ENCODE measurements around the gene SPINK6. TPM values are rescaled to one million over a fixed set of nuclear protein-coding genes. Genes with fewer than 3 reads are reported as not detected.

The SPINK6 gene
- total RNA-seq, 1 experiment from 2014 or later, result 0.59 TPM

GRCh38 chr5:148214665-148215185 lies 11.9 kb downstream of the SPINK6 start:
- DNase-seq (ENCODE audit: extremely low read depth, low read depth), result no peak

GRCh38 chr5:148221508-148221907 lies 18.7 kb downstream of the SPINK6 start:
- DNase-seq (ENCODE audit: extremely low read depth, low read depth), result no peak

DNA sequence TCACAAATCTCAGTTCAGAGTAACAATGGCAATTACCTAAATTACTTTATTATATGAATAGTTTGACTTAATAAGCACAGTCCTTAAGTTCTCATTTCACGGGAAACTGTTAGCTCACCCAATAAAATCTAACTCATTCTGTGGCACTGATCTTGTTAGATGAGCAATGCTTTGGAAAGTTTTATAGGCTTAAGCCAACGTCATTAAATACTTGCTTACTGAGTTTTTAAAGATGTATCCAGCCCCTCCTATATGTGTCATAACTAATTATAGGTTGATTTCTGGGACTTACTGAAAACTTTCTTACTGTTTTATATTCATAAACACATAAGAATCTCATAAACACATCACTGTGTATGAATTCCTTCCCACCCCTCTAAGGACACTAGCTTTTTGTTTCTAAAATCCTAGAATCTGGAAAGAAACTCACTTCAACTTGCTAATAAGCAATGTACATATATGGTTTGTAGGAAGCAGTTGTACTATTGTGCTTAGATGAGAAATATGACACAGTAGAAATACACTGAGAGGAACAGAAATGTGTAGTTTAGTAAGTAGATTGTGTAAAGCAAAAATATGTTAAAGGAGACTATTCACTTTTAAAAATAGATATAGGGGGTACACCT lies 21.4 kb downstream of the SPINK6 start:
- DNase-seq (ENCODE audit: extremely low read depth, low read depth), result peak; percentile 55

- DNase-seq (ENCODE audit: extremely low read depth, low read depth), result no peak
Measured at GRCh38 chr5:148228392-148228984, 25.6 kb downstream of the SPINK6 start.

GRCh38 chr5:148229840-148230239 lies 27.0 kb downstream of the SPINK6 start:
- DNase-seq (ENCODE audit: extremely low read depth, low read depth), result no peak

DNA sequence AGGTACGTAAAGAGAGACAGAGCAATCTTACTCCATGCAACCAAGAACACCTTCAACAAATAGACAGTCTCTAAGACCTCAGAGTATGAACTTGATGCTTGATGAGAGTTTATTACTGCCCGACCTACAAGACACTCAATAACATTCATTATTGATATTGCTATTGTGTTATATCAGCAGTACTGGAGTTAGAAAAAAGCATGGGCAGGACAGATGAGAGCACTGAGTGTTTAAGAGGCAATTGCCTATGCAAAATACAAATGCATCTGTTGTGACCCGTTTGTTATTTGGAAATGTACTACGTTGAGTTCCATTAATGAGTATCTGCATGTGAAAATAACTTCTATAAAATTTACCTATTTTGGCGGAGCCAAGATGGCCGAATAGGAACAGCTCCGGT lies 27.4 kb downstream of the SPINK6 start:
- no peak for DNase-seq (ENCODE audit: extremely low read depth, low read depth)

DNA sequence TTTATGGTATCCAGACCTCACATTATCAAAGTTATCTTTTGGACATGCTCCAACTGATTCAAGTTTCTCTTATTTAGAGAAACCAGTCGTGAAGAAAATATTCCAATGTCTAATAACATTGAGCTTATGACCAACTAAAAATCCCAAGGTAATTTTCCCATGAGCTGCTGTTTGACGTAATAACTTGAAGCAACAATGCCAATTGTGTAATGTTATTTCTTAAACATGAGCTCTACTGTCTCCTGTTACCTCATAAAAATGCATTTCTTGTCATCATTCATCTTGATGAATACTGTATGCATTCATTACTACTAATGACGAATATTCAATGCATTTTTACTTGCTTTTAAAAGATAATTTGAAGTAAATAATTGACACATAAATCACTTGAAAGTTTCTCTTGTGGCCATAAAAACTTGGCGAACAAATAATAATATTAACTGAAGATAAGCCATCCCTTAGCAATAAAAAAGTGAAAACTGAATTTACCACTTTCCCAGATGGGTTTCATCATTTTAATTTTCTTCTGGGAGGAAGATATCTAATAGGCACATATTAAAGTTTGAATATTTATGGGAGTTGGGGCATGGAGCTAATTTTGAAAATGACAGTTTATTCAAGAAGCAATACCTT lies 35.1 kb downstream of the SPINK6 start:
- no peak for DNase-seq (ENCODE audit: extremely low read depth, low read depth)

GRCh38 chr5:148238418-148238794 lies 35.6 kb downstream of the SPINK6 start, which contains the start of gene MARCOL:
TSS of gene MARCOL (plus strand) at chr5:148238525. CDS start at chr5:148238598, 73 bp downstream.
- no peak for DNase-seq (ENCODE audit: extremely low read depth, low read depth)

GRCh38 chr5:148248894-148249293 lies 46.1 kb downstream of the SPINK6 start:
- DNase-seq (ENCODE audit: extremely low read depth, low read depth), result no peak

- DNase-seq (ENCODE audit: extremely low read depth, low read depth), result no peak
Measured at GRCh38 chr5:148255456-148255855, 52.6 kb downstream of the SPINK6 start.

- DNase-seq (ENCODE audit: extremely low read depth, low read depth), result no peak
Measured at GRCh38 chr5:148259288-148259687, 56.4 kb downstream of the SPINK6 start.

DNA sequence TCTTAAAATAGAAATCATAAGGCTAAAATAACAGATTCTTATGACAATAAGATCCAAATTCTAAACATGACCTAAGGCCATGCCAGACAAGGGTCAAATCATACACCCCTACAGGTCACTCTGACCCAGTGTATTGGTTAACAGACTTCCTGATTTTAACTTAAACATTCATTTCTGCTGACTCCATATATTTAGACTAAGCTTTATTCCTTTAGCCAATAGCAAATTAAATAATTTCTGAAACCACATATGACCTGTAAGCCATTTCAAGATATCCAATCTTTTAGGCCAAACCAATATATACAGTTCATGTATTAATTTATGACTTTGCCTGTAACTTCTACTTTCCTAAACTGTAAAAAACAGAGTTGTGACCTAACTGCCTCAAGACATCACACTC lies 58.4 kb downstream of the SPINK6 start:
- no peak for DNase-seq (ENCODE audit: extremely low read depth, low read depth)

Small RNA genes within 50 kb of the gene (small RNA-seq; reads per million reads assigned to genes)
- gene HMGN1P16, result 0 reads per million in 2 experiments

Other genes with a start within 250 kb of the SPINK6 start
- not detected in 2 replicates for gene SPINK5, start 139.1 kb upstream of the SPINK6 start, total RNA-seq (2014; rRNA removed; shearing (Covaris generic))
- not detected in 2 replicates for gene SPINK14, start 34.5 kb upstream of the SPINK6 start, total RNA-seq (2014; rRNA removed; shearing (Covaris generic))
- 2.3 and 3.8 TPM in 2 replicates for gene MARCOL, start 35.5 kb downstream of the SPINK6 start, total RNA-seq (2014; rRNA removed; shearing (Covaris generic))
- gene SPINK13, start 65.8 kb downstream of the SPINK6 start, total RNA-seq (2014; rRNA removed; shearing (Covaris generic)), result 1.3 and 2.8 TPM in 2 replicates
- gene SPINK7, start 109.4 kb downstream of the SPINK6 start, total RNA-seq (2014; rRNA removed; shearing (Covaris generic)), result not detected in 2 replicates
- not detected in 2 replicates for gene SPINK9, start 132.5 kb downstream of the SPINK6 start, total RNA-seq (2014; rRNA removed; shearing (Covaris generic))
- 30.5 and 49.0 TPM in 2 replicates for gene FBXO38, start 180.9 kb downstream of the SPINK6 start, total RNA-seq (2014; rRNA removed; shearing (Covaris generic))